Ovary (tissue), 3 donors: ENCODE data around the gene GNPDA1.
A peak's percentile ranks its signal among the peaks of the same experiment; 100 is the strongest.

Experiments
- CTCF ChIP-seq, 3 donors: fragments of 450-650 bp in 2 of 3; fragments of 200-600 bp in 1 of 3; IDR thresholded peaks; one replicate each; pipeline versions ENCODE4 v1.5.1 to v1.8.0; 2016 to 2022; ENCODE audit warnings: antibody characterized with exemption in 3 of 3, mild to moderate bottlenecking in 1 of 3
- EP300 ChIP-seq: sonication (generic); formaldehyde crosslinking; IDR thresholded peaks from one replicate; pipeline ENCODE4 v1.6.1; 2017; ENCODE audit warnings: antibody characterized with exemption
- POLR2A ChIP-seq: fragments of 450-650 bp; IDR thresholded peaks from one replicate; pipeline ENCODE4 v1.6.1; 2017; ENCODE audit warnings: antibody characterized with exemption, mild to moderate bottlenecking, moderate library complexity
- donor health status: DM: no; HTN: no; CAD: no.

- TF ChIP-seq CTCF (IDR thresholded peaks at IDR 0.05) (peak; percentile 94 to 99 (median 97)), POLR2A (peak; percentile 64), EP300 (no peak)
Measured at GRCh38 chr5:141968914-141969608, 43.8 kb downstream of the GNPDA1 start, which contains the start of gene RNF14.
